ENCODE results near the gene SEC14L6. TPM values are rescaled to one million over a fixed set of nuclear protein-coding genes. Genes with fewer than 3 reads are reported as not detected.
"Not testable (repeated sequence)": the region's sequence is repeated elsewhere in the genome, so short reads cannot be mapped to it uniquely, and the experiment has no call there.

The SEC14L6 gene
- total RNA-seq, 1 donor from 2014 or later, result not detected

GRCh38 chr22:30557243-30557642, 10.7 kb upstream of the SEC14L6 start:
- H3K9me3 ChIP-seq (replicated peaks), result no peaks in the 10 kb centered on the region
- no peaks in the 10 kb centered on the region for H3K4me1 ChIP-seq
- no peak overlapping the region for H3K4me3 ChIP-seq
- no peak for DNase-seq
- no peak overlapping the region for H3K27ac ChIP-seq (replicated peaks)
- intact Hi-C loops (cut with micrococcal nuclease), result no loop called here
- no peak for TF ChIP-seq CTCF (IDR thresholded peaks at IDR 0.05; ENCODE audit: borderline replicate concordance)
- H3K27me3 ChIP-seq (ENCODE audit: low read depth), result peaks cover 12% of the 10 kb centered on the region
- H3K36me3 ChIP-seq, result no peaks in the 10 kb centered on the region

GRCh38 chr22:30556388-30556787, 9.8 kb upstream of the SEC14L6 start:
- intact Hi-C loops (cut with micrococcal nuclease), result no loop called here
- peaks cover 4% of the 10 kb centered on the region for H3K27me3 ChIP-seq (ENCODE audit: low read depth)
- H3K9me3 ChIP-seq (replicated peaks), result no peaks in the 10 kb centered on the region
- no peak for TF ChIP-seq CTCF (IDR thresholded peaks at IDR 0.05; ENCODE audit: borderline replicate concordance)
- H3K27ac ChIP-seq (replicated peaks), result no peak overlapping the region
- DNase-seq, result no peak
- H3K4me3 ChIP-seq, result no peak overlapping the region
- H3K4me1 ChIP-seq, result no peaks in the 10 kb centered on the region
- no peaks in the 10 kb centered on the region for H3K36me3 ChIP-seq

GRCh38 chr22:30555282-30556210, 9.0 kb upstream of the SEC14L6 start:
- intact Hi-C loops (cut with micrococcal nuclease), result no loop called here
- no peak for DNase-seq
- no peak for TF ChIP-seq CTCF (IDR thresholded peaks at IDR 0.05; ENCODE audit: borderline replicate concordance)
- no peaks in the 10 kb centered on the region for H3K36me3 ChIP-seq
- H3K27ac ChIP-seq (replicated peaks), result no peak overlapping the region
- no peak overlapping the region for H3K4me3 ChIP-seq
- no peaks in the 10 kb centered on the region for H3K9me3 ChIP-seq (replicated peaks)
- no peaks in the 10 kb centered on the region for H3K27me3 ChIP-seq (ENCODE audit: low read depth)
- H3K4me1 ChIP-seq, result no peaks in the 10 kb centered on the region

GRCh38 chr22:30553971-30554370, 7.4 kb upstream of the SEC14L6 start:
- H3K27me3 ChIP-seq (ENCODE audit: low read depth), result no peaks in the 10 kb centered on the region
- H3K9me3 ChIP-seq (replicated peaks), result no peaks in the 10 kb centered on the region
- no peak for DNase-seq
- no peak overlapping the region for H3K4me3 ChIP-seq
- no peaks in the 10 kb centered on the region for H3K4me1 ChIP-seq
- no peak for TF ChIP-seq CTCF (IDR thresholded peaks at IDR 0.05; ENCODE audit: borderline replicate concordance)
- H3K27ac ChIP-seq (replicated peaks), result no peak overlapping the region
- H3K36me3 ChIP-seq, result no peaks in the 10 kb centered on the region
- intact Hi-C loops (cut with micrococcal nuclease), result no loop called here

- Histone ChIP-seq H3K36me3 (no peaks in the 10 kb centered on the region), H3K27ac (replicated peaks) (no peak overlapping the region), H3K4me1 (no peaks in the 10 kb centered on the region), H3K27me3 (ENCODE audit: low read depth) (peaks cover 3% of the 10 kb centered on the region), H3K9me3 (replicated peaks) (no peaks in the 10 kb centered on the region), H3K4me3 (no peak overlapping the region)
- no peak for TF ChIP-seq CTCF (IDR thresholded peaks at IDR 0.05; ENCODE audit: borderline replicate concordance)
- no peak for DNase-seq
- intact Hi-C loops (cut with micrococcal nuclease), result no loop called here
Observed at GRCh38 chr22:30552719-30553118, 6.2 kb upstream of the SEC14L6 start.

- H3K4me3 ChIP-seq; intact Hi-C loops (cut with micrococcal nuclease); H3K9me3 ChIP-seq (replicated peaks); H3K4me1 ChIP-seq; H3K36me3 ChIP-seq; DNase-seq; H3K27ac ChIP-seq (replicated peaks): not testable (repeated sequence)
- peaks cover 12% of the 10 kb centered on the region for H3K27me3 ChIP-seq (ENCODE audit: low read depth)
Observed at GRCh38 chr22:30551813-30552212, 5.3 kb upstream of the SEC14L6 start.

Data from left ventricle myocardium inferior (tissue), 1 donor.